GM19467 (cell line): ENCODE results near the gene MAP4K4.
"Not testable (repeated sequence)": the region's sequence is repeated elsewhere in the genome, so short reads cannot be mapped to it uniquely, and the experiment has no call there.

Experiments used
- ATAC-seq: cut with Tn5 transposase; IDR thresholded peaks from one replicate; pipeline ENCODE4 v1.9.1; 2021; ENCODE audit warnings: mild to moderate bottlenecking, moderate library complexity; ENCODE audit not compliant: unreplicated experiment

Gene MAP4K4

GRCh38 chr2:101741775-101742520 is 44.4 kb downstream of the MAP4K4 start:
- ATAC-seq, result no peak

- no peak for ATAC-seq
These were observed 45.0 kb downstream of the MAP4K4 start for GRCh38 chr2:101742547-101742946.

GRCh38 chr2:101743288-101743687 is 45.8 kb downstream of the MAP4K4 start:
- no peak for ATAC-seq

- no peak for ATAC-seq
These were observed 47.3 kb downstream of the MAP4K4 start for GRCh38 chr2:101744832-101745231.

- ATAC-seq, result no peak
These were observed 48.5 kb downstream of the MAP4K4 start for GRCh38 chr2:101745711-101746694.

- no peak for ATAC-seq
These were observed 50.5 kb downstream of the MAP4K4 start for GRCh38 chr2:101748000-101748399.

GRCh38 chr2:101748462-101748861 is 51.0 kb downstream of the MAP4K4 start:
- not testable (repeated sequence) for ATAC-seq

- no peak for ATAC-seq
These were observed 53.2 kb downstream of the MAP4K4 start for GRCh38 chr2:101750688-101751087.

GRCh38 chr2:101751276-101751815 is 53.8 kb downstream of the MAP4K4 start:
- ATAC-seq, result no peak

- peak; percentile 71 for ATAC-seq
These were observed 54.5 kb downstream of the MAP4K4 start for GRCh38 chr2:101751875-101752619.

GRCh38 chr2:101752716-101753616 is 55.5 kb downstream of the MAP4K4 start:
- no peak for ATAC-seq

- ATAC-seq, result no peak
These were observed 56.4 kb downstream of the MAP4K4 start for GRCh38 chr2:101753720-101754490.

- ATAC-seq, result no peak
These were observed 57.1 kb downstream of the MAP4K4 start for GRCh38 chr2:101754618-101755017.

- ATAC-seq, result no peak
These were observed 58.8 kb downstream of the MAP4K4 start for GRCh38 chr2:101756266-101756665.

- peak; percentile 47 for ATAC-seq
These were observed 60.5 kb downstream of the MAP4K4 start for GRCh38 chr2:101758001-101758400.

GRCh38 chr2:101759162-101759561 is 61.7 kb downstream of the MAP4K4 start:
- no peak for ATAC-seq

GRCh38 chr2:101762451-101763171 is 65.1 kb downstream of the MAP4K4 start:
- ATAC-seq, result no peak
